22Rv1 (cell line): Measurements from ENCODE around the gene NKPD1.
A peak's percentile ranks its signal among the peaks of the same experiment; 100 is the strongest.

Experiments used
- H3K27ac ChIP-seq: fragments of 450-650 bp; 2 replicates; pipeline ENCODE4 v1.5.1; 2017
- ZFX ChIP-seq: fragments of 450-650 bp; IDR thresholded peaks from 2 replicates; pipeline ENCODE4 v1.6.1; 2017; ENCODE audit warnings: antibody characterized with exemption, borderline replicate concordance
- TF ChIP-seq, protein P1 (sequence below): fragments of 450-650 bp; IDR thresholded peaks from 2 replicates; pipeline ENCODE4 v1.5.1; 2017; ENCODE audit warnings: mild to moderate bottlenecking

NKPD1 gene

DNA sequence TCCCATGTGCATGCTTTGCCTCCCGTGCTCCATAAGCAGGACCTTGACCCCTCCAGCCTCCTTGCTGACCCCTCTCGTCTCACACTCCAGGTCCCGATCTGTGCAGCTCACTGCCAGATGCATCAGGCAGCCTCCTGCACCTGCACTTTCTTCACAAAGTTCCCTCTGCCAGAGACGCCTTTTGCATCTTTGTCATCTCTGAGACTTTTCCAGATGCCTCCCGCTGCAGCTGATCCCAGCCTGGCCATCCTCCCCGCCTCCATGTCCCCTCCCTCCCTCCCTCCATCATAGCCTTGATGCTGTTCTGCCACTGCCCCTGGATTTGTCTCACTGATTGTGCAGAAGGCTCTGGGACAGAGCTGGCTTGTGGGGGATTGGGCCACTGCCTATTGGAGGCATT lies 38.0 kb downstream of the NKPD1 start:
- H3K27ac ChIP-seq: peak overlapping the region; percentile 79

DNA sequence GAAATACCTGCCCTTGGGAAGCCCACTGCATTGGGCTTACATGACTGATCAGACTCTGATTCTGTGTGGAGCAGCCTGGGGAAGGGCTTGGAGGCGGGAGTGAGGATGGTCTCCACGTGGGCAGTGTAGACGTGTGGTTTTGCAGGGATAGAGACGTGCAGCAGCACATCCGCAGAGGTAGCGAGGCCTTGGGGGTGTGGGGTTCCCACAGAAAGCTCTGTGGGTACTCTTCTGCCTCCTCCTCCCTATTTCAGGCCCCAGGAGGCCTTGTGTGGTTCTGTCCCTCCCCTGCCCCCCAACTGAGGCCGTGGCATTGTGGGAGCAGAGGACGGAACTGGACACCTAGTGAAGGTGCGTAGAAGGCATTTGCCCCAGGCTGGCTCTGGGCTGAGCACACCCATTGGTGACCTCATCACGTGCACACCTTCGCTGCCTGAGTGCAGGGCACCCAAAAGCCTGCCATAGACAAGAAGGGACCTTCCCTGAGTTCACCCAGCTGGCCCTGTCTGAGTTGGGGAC lies 38.9 kb downstream of the NKPD1 start:
- peak overlapping the region; percentile 79 for H3K27ac ChIP-seq
- no peak for TF ChIP-seq ZFX
- TF ChIP-seq, protein P1, sequence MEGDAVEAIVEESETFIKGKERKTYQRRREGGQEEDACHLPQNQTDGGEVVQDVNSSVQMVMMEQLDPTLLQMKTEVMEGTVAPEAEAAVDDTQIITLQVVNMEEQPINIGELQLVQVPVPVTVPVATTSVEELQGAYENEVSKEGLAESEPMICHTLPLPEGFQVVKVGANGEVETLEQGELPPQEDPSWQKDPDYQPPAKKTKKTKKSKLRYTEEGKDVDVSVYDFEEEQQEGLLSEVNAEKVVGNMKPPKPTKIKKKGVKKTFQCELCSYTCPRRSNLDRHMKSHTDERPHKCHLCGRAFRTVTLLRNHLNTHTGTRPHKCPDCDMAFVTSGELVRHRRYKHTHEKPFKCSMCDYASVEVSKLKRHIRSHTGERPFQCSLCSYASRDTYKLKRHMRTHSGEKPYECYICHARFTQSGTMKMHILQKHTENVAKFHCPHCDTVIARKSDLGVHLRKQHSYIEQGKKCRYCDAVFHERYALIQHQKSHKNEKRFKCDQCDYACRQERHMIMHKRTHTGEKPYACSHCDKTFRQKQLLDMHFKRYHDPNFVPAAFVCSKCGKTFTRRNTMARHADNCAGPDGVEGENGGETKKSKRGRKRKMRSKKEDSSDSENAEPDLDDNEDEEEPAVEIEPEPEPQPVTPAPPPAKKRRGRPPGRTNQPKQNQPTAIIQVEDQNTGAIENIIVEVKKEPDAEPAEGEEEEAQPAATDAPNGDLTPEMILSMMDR: no peak

More for the DNA sequence above, 38.0 kb downstream of the NKPD1 start:
- TF ChIP-seq, protein P1: no peak
- TF ChIP-seq ZFX: no peak

GRCh38 chr19:45119582-45119981 lies 41.2 kb downstream of the NKPD1 start:
- TF ChIP-seq, protein P1: no peak
- no peak for TF ChIP-seq ZFX
- peak overlapping the region; percentile 82 for H3K27ac ChIP-seq

DNA sequence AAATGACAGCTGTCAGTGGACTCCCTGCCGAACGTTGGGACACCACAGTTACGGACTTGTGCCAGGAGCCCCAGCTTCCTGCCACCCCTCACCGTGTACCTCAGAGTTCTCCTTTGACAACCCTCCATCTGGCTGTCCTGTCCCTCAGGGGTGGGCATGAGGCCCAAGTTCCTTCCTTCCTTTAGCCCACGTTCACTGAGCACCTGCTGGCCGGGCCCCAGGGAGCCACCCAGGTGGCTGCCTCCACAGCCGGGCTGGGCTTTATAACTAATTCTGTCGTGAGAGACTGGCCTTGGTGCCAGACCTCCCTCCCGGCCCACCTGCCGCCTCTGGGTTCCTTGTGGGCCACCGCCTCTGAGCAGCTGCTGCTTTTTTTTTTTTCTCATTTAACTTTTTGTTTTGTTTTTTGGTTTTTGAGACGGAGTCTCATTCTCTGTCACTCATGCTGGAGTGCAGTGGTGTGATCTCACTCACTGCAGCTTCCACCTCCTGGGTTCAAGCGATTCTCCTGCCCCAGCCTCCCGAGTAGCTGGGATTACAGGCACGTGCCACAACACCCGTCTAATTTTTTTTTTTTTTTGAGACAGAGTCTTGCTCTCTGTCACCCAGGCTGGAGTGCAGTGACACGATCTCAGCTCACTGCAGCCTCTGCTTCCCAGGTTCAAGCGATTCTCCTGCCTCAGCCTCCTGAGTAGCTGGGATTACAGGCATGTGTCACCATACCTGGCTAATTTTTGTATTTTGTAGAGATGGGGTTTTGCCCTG lies 42.0 kb downstream of the NKPD1 start:
- peak overlapping the region; percentile 82 for H3K27ac ChIP-seq

- peak overlapping the region; percentile 82 for H3K27ac ChIP-seq
- TF ChIP-seq ZFX: no peak
- TF ChIP-seq, protein P1: no peak
These were observed 42.7 kb downstream of the NKPD1 start for GRCh38 chr19:45118106-45118505.

DNA sequence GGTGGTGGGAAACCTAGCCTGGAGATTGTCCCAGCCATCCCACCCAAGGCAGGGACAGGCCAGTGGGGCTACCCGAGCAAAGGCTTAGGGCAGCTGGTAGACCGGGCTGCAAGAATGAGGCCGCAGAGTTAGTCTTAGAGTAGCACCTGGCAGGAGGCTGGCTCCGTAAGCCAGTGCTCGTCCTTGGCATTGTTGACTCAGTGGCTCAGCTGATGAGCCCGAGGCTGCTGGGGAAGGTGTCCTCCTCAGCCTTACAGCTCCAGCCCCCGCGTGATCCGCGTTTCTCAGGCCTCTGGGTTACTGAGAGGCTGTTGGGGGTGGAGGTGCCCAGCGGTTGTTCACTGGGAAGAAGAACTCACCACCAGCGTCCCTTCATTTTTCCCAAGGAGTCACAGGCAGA lies 43.1 kb downstream of the NKPD1 start:
- H3K27ac ChIP-seq: peak overlapping the region; percentile 82
- no peak for TF ChIP-seq ZFX
- TF ChIP-seq, protein P1: no peak

DNA sequence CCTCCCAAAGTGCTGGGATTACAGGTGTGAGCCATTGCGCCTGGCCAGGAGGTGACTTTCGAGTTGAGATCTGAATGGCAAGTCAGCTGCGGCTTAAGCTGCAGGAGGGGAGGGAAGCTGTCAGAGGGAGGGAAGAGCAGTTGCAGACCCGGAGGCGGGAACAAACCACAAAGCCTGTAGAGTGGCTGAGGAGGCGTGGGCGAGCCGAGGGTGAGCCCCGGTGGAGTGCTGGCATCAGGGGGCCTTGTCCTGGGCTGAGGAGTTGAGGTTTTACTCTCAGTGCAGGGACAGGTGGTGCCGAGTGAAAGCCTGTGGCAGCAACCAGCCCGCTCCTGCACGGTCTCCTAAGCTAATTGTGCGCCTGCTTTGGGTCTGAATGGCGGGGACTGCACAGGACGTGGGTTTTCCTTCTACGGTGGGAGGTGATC lies 43.6 kb downstream of the NKPD1 start:
- H3K27ac ChIP-seq: peak overlapping the region; percentile 82
- TF ChIP-seq ZFX: no peak
- TF ChIP-seq, protein P1: no peak
